Measurements from ENCODE around the gene BHLHE41.

DNA sequence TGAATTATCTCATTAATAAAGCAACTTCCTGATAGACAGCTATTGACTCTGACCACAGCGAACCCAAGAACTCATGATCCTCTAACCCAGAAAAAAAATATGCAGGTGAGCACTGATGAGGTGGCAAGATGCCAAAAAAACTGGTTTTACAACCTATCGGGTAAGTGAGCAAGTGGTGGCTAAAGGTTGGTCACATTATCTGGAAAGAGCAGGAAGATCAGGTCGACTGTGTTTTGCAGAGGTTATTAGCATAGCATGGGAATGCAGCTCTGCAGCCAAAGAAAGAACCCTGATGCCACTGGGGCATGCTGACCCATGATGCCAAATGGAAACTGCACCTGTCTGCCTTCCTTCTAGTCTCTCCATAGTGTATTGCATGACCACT lies 23.5 kb downstream of the BHLHE41 start:
- TF ChIP-seq, protein P1, sequence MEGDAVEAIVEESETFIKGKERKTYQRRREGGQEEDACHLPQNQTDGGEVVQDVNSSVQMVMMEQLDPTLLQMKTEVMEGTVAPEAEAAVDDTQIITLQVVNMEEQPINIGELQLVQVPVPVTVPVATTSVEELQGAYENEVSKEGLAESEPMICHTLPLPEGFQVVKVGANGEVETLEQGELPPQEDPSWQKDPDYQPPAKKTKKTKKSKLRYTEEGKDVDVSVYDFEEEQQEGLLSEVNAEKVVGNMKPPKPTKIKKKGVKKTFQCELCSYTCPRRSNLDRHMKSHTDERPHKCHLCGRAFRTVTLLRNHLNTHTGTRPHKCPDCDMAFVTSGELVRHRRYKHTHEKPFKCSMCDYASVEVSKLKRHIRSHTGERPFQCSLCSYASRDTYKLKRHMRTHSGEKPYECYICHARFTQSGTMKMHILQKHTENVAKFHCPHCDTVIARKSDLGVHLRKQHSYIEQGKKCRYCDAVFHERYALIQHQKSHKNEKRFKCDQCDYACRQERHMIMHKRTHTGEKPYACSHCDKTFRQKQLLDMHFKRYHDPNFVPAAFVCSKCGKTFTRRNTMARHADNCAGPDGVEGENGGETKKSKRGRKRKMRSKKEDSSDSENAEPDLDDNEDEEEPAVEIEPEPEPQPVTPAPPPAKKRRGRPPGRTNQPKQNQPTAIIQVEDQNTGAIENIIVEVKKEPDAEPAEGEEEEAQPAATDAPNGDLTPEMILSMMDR (IDR thresholded peaks at IDR 0.05) = no peak
- TF ChIP-seq POLR2AphosphoS5 (IDR thresholded peaks at IDR 0.05) (no peak), EP300 (IDR thresholded peaks at IDR 0.05) (no peak), POLR2A (IDR thresholded peaks at IDR 0.05) (no peak)

Measured in upper lobe of left lung (tissue), 4 donors.